ENCODE measurements around the gene SPRY1. TPM values are rescaled to one million over a fixed set of nuclear protein-coding genes. Genes with fewer than 3 reads are reported as not detected.

SPRY1 gene
- total RNA-seq, 2 donors from 2014 or later: 50.0 to 118 TPM

- Histone ChIP-seq H3K36me3 (peaks cover under 1% of the 10 kb centered on the region), H3K9me3 (no peaks in the 10 kb centered on the region), H3K27me3 (no peaks in the 10 kb centered on the region), H3K4me1 (peaks cover 0 to 2% of the 10 kb centered on the region in 2 donors), H3K27ac (no peak overlapping the region), H3K4me3 (no peak overlapping the region)
- no peak for DNase-seq (ENCODE audit: low spot score)
- TF ChIP-seq CTCF (IDR thresholded peaks at IDR 0.05): no peak
Measured at GRCh38 chr4:123412700-123413512, 16.3 kb downstream of the SPRY1 start.

GRCh38 chr4:123415576-123415975, 19.0 kb downstream of the SPRY1 start:
- no peak overlapping the region for H3K27ac ChIP-seq
- DNase-seq (ENCODE audit: low spot score): no peak
- no peak for TF ChIP-seq CTCF (IDR thresholded peaks at IDR 0.05)
- no peaks in the 10 kb centered on the region for H3K36me3 ChIP-seq
- H3K4me3 ChIP-seq: no peak overlapping the region
- peaks cover 0 to 14% of the 10 kb centered on the region in 2 donors for H3K4me1 ChIP-seq
- H3K9me3 ChIP-seq: no peaks in the 10 kb centered on the region
- H3K27me3 ChIP-seq: no peaks in the 10 kb centered on the region

- Histone ChIP-seq H3K27ac (no peak overlapping the region), H3K4me3 (no peak overlapping the region), H3K9me3 (no peaks in the 10 kb centered on the region), H3K4me1 (peaks cover 0 to 14% of the 10 kb centered on the region in 2 donors), H3K27me3 (no peaks in the 10 kb centered on the region), H3K36me3 (no peaks in the 10 kb centered on the region)
- no peak for DNase-seq (ENCODE audit: low spot score)
- TF ChIP-seq CTCF (IDR thresholded peaks at IDR 0.05): no peak
Measured at GRCh38 chr4:123415977-123416376, 19.4 kb downstream of the SPRY1 start.

GRCh38 chr4:123417813-123418212, 21.2 kb downstream of the SPRY1 start:
- no peak overlapping the region for H3K4me3 ChIP-seq
- no peaks in the 10 kb centered on the region for H3K27me3 ChIP-seq
- TF ChIP-seq CTCF (IDR thresholded peaks at IDR 0.05): no peak
- peak overlapping the region; percentile 36 to 44 for H3K27ac ChIP-seq
- DNase-seq (ENCODE audit: low spot score): no peak
- H3K9me3 ChIP-seq: no peaks in the 10 kb centered on the region
- peaks cover 0 to 14% of the 10 kb centered on the region in 2 donors for H3K4me1 ChIP-seq
- no peaks in the 10 kb centered on the region for H3K36me3 ChIP-seq

GRCh38 chr4:123418351-123418931, 21.8 kb downstream of the SPRY1 start:
- H3K27ac ChIP-seq: peak overlapping the region; percentile 36 to 44
- no peaks in the 10 kb centered on the region for H3K36me3 ChIP-seq
- H3K9me3 ChIP-seq: no peaks in the 10 kb centered on the region
- DNase-seq (ENCODE audit: low spot score): no peak
- no peak overlapping the region for H3K4me3 ChIP-seq
- peaks cover 0 to 14% of the 10 kb centered on the region in 2 donors for H3K4me1 ChIP-seq
- TF ChIP-seq CTCF (IDR thresholded peaks at IDR 0.05): no peak
- H3K27me3 ChIP-seq: no peaks in the 10 kb centered on the region

Data from right atrium auricular region (tissue), 2 donors.